Neuronal stem cell (in vitro differentiated cells): ENCODE data around the gene NFYC.

Experiments used
- DNase-seq: peaks from one replicate; pipeline ENCODE4 v3.0.0-alpha.2; 2013; ENCODE audit warnings: low spot score
- H2AFZ ChIP-seq: one replicate; pipeline ENCODE4 v1.6.1; 2013; ENCODE audit warnings: mild to moderate bottlenecking, low read length, inconsistent platforms
- H2AK5ac ChIP-seq: 2 replicates; pipeline ENCODE4 v1.6.1; 2013; ENCODE audit warnings: low read depth, mild to moderate bottlenecking, inconsistent platforms, low read length, moderate library complexity, mixed read lengths
- H2BK120ac ChIP-seq: 2 replicates; pipeline ENCODE4 v1.6.1; 2013; ENCODE audit warnings: low read depth, mild to moderate bottlenecking, inconsistent platforms, low read length, moderate library complexity, mixed read lengths
- H2BK12ac ChIP-seq: one replicate; pipeline ENCODE4 v1.6.1; 2013; ENCODE audit warnings: low read length, inconsistent platforms
- H2BK15ac ChIP-seq: 2 replicates; pipeline ENCODE4 v1.6.1; 2013; ENCODE audit warnings: mild to moderate bottlenecking, low read length, inconsistent platforms, mixed read lengths
- H2BK5ac ChIP-seq: one replicate; pipeline ENCODE4 v1.6.1; 2013; ENCODE audit warnings: inconsistent platforms, mild to moderate bottlenecking, low read length, moderate library complexity
- H3K14ac ChIP-seq: one replicate; pipeline ENCODE4 v1.6.1; 2013; ENCODE audit warnings: low read length, inconsistent platforms
- H3K18ac ChIP-seq: 2 replicates; pipeline ENCODE4 v1.6.1; 2013; ENCODE audit warnings: low read length, inconsistent platforms
- H3K23ac ChIP-seq: 2 replicates; pipeline ENCODE4 v1.6.1; 2013; ENCODE audit warnings: low read depth, mild to moderate bottlenecking, mixed read lengths, low read length, inconsistent platforms; ENCODE audit not compliant: poor library complexity
- H3K27ac ChIP-seq: replicated peaks from 3 replicates; pipeline ENCODE4 v1.5.1; 2013; ENCODE audit warnings: low read length, inconsistent platforms
- H3K27me3 ChIP-seq, 3 experiments: 2 replicates each; pipeline ENCODE4 v1.6.1; 2013; ENCODE audit warnings: low read length in 3 of 3, mild to moderate bottlenecking in 2 of 3, inconsistent platforms in 1 of 3, low read depth in 1 of 3, mixed read lengths in 1 of 3, moderate library complexity in 1 of 3; ENCODE audit not compliant: control insufficient read depth in 3 of 3, insufficient read depth in 3 of 3
- H3K36me3 ChIP-seq, 2 donors: replicated peaks in 1 of 2; 2 replicates each; pipeline ENCODE4 v1.6.1; 2013; ENCODE audit warnings: low read length in 2 of 2; ENCODE audit not compliant: control insufficient read depth in 2 of 2, insufficient read depth in 2 of 2
- H3K4ac ChIP-seq: 2 replicates; pipeline ENCODE4 v1.6.1; 2013; ENCODE audit warnings: inconsistent platforms, mild to moderate bottlenecking, low read length, moderate library complexity
- H3K4me1 ChIP-seq, 2 donors: 1 replicate in 1 of 2; 2 replicates in 1 of 2; pipeline ENCODE4 v1.6.1; 2013; ENCODE audit warnings: low read length in 2 of 2, low read depth in 1 of 2; ENCODE audit not compliant: control insufficient read depth in 2 of 2, insufficient read depth in 1 of 2
- H3K4me2 ChIP-seq: one replicate; pipeline ENCODE4 v1.6.1; 2013; ENCODE audit warnings: mild to moderate bottlenecking, low read length, inconsistent platforms; ENCODE audit not compliant: insufficient read depth, poor library complexity, severe bottlenecking
- H3K4me3 ChIP-seq, 2 donors: 2 replicates each; pipeline ENCODE4 v1.5.1; 2013; ENCODE audit warnings: low read length in 2 of 2, mild to moderate bottlenecking in 2 of 2, inconsistent platforms in 1 of 2, moderate library complexity in 1 of 2
- H3K79me1 ChIP-seq: one replicate; pipeline ENCODE4 v1.6.1; 2013; ENCODE audit warnings: low read depth, mild to moderate bottlenecking, inconsistent platforms, low read length, moderate library complexity
- H3K9ac ChIP-seq: one replicate; pipeline ENCODE4 v1.6.1; 2013; ENCODE audit warnings: mild to moderate bottlenecking, low read depth, low read length, inconsistent platforms; ENCODE audit not compliant: poor library complexity
- H3K9me3 ChIP-seq, 2 donors: replicated peaks in 1 of 2; 2 replicates each; pipeline versions ENCODE3 to v1.6.1; 2013; ENCODE audit warnings: low read length in 2 of 2, mild to moderate bottlenecking in 2 of 2, inconsistent platforms in 1 of 2, low read depth in 1 of 2, mixed read lengths in 1 of 2, moderate library complexity in 1 of 2; ENCODE audit not compliant: control insufficient read depth in 2 of 2, insufficient read depth in 1 of 2
- H4K8ac ChIP-seq: one replicate; pipeline ENCODE4 v1.6.1; 2013; ENCODE audit warnings: low read depth, mild to moderate bottlenecking, inconsistent platforms, low read length, moderate library complexity
- H4K91ac ChIP-seq: one replicate; pipeline ENCODE4 v1.6.1; 2013; ENCODE audit warnings: low read length, low read depth, mild to moderate bottlenecking, inconsistent platforms; ENCODE audit not compliant: poor library complexity
- WGBS, 2 donors: extraction: QIAGEN DNeasy Blood & Tissue Kit; methylation state at CpG; one replicate each; pipeline ENCODE4 v1.1.7; 2013; ENCODE audit warnings: missing lambda C conversion rate in 2 of 2, mixed read lengths in 1 of 2; ENCODE audit not compliant: insufficient read length in 2 of 2, insufficient replicate concordance in 1 of 2; ENCODE audit errors: extremely low coverage in 2 of 2; 5-methylcytosine and 5-hydroxymethylcytosine counted together

NFYC gene

GRCh38 chr1:40746344-40747090 is 55.0 kb downstream of the NFYC start:
- H3K14ac ChIP-seq = no peak overlapping the region
- H2AFZ ChIP-seq = no peak overlapping the region
- H3K9me3 ChIP-seq = no peaks in the 10 kb centered on the region
- H3K18ac ChIP-seq = no peak overlapping the region
- no peak overlapping the region for H2BK12ac ChIP-seq
- H2AK5ac ChIP-seq = no peak overlapping the region
- WGBS, 2 donors = no CpG with 5 or more reads among the region's 2 CpGs
- H4K8ac ChIP-seq = no peak overlapping the region
- no peak overlapping the region for H4K91ac ChIP-seq
- peaks cover 3% of the 10 kb centered on the region for H3K79me1 ChIP-seq
- no peak overlapping the region for H3K4me3 ChIP-seq
- no peak overlapping the region for H3K4me2 ChIP-seq
- no peak for DNase-seq
- H2BK15ac ChIP-seq = no peak overlapping the region
- no peak overlapping the region for H2BK5ac ChIP-seq
- no peak overlapping the region for H3K9ac ChIP-seq
- no peak overlapping the region for H3K4ac ChIP-seq
- H3K36me3 ChIP-seq = peaks cover 18 to 98% of the 10 kb centered on the region in 2 donors
- H3K27me3 ChIP-seq = no peaks in the 10 kb centered on the region
- H3K4me1 ChIP-seq = no peaks in the 10 kb centered on the region
- no peak overlapping the region for H2BK120ac ChIP-seq
- no peak overlapping the region for H3K23ac ChIP-seq
- H3K27ac ChIP-seq = no peak overlapping the region

DNA sequence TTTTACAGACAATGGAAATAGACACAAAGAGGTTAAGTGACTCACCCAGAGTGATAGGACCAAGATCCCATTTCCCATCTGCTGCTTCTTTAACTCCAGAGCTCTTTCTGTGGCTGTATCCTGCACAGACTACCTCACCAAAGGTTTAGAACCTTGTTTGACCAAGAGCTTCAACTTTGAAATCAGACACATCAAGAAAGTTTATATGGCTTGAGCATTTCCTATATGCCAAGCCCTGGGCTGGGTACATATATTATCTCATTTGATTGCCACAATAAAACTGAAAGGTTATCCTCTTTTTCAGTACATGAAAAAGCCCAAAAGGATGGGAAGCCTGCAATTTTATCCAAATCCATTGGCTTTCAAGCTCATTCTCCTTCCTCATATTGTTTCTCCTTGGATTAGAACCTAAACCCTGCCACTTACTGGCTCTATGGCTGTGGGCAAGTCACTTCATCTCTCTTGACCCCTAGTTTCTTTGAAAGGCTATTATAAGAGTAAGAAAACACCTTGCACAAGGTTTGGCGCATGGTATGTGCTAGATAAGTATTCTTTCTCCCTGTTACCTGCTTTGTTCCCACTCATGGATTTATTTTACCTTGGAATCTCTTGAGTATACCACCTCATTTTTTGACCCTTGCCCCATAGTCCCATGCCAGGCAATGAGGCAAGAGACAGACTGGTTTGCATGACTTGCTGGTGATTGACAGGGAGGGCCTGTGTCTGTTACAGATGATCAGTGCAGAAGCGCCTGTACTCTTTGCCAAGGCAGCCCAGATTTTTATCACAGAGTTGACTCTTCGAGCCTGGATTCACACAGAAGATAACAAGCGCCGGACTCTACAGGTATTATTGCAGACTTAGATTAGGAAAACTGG is 57.6 kb downstream of the NFYC start:
- no peaks in the 10 kb centered on the region for H3K27me3 ChIP-seq
- H3K9ac ChIP-seq = no peak overlapping the region
- no peak overlapping the region for H2BK12ac ChIP-seq
- H3K18ac ChIP-seq = no peak overlapping the region
- H3K27ac ChIP-seq = no peak overlapping the region
- H3K23ac ChIP-seq = no peak overlapping the region
- DNase-seq = no peak
- WGBS, 2 donors = no CpG with 5 or more reads among the region's 5 CpGs
- no peak overlapping the region for H3K4me2 ChIP-seq
- H4K91ac ChIP-seq = no peak overlapping the region
- no peak overlapping the region for H2BK120ac ChIP-seq
- H3K36me3 ChIP-seq = peaks cover 23 to 98% of the 10 kb centered on the region in 2 donors
- H3K79me1 ChIP-seq = no peaks in the 10 kb centered on the region
- H2BK15ac ChIP-seq = no peak overlapping the region
- H2AFZ ChIP-seq = no peak overlapping the region
- no peak overlapping the region for H3K14ac ChIP-seq
- no peak overlapping the region for H2AK5ac ChIP-seq
- no peak overlapping the region for H3K4ac ChIP-seq
- H3K9me3 ChIP-seq = no peaks in the 10 kb centered on the region
- H4K8ac ChIP-seq = no peak overlapping the region
- H3K4me3 ChIP-seq = no peak overlapping the region
- no peaks in the 10 kb centered on the region for H3K4me1 ChIP-seq
- H2BK5ac ChIP-seq = no peak overlapping the region

DNA sequence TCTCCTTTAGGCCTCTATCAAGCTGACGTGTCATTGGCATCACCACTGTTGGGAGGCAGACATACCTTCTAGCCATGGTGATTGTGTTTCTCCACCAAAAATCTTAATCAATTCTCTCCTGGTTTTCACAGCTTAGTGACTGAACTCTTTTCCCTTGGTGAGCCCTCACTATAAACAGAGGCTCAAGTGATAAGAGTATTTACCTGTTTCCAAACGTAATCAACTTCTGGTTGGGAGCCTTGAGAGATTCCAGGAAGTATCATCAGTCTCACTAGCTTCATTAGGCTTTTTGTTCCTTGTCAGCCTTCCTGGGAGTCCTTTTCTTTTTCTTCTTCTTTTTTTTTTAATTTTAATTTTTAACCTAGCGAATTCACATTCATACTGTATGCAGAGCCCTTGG is 58.3 kb downstream of the NFYC start:
- H2BK15ac ChIP-seq = no peak overlapping the region
- no peak overlapping the region for H3K18ac ChIP-seq
- no peak overlapping the region for H3K14ac ChIP-seq
- no peak overlapping the region for H2AFZ ChIP-seq
- H3K36me3 ChIP-seq = peaks cover 27 to 98% of the 10 kb centered on the region in 2 donors
- H3K4me3 ChIP-seq = no peak overlapping the region
- no peak overlapping the region for H3K4ac ChIP-seq
- WGBS, 2 donors = no CpG with 5 or more reads among the region's 3 CpGs
- H3K23ac ChIP-seq = no peak overlapping the region
- H3K9me3 ChIP-seq = no peaks in the 10 kb centered on the region
- H3K79me1 ChIP-seq = no peaks in the 10 kb centered on the region
- no peaks in the 10 kb centered on the region for H3K4me1 ChIP-seq
- no peak overlapping the region for H2BK120ac ChIP-seq
- no peak overlapping the region for H2BK12ac ChIP-seq
- no peak overlapping the region for H3K9ac ChIP-seq
- H3K27ac ChIP-seq = no peak overlapping the region
- H3K27me3 ChIP-seq = no peaks in the 10 kb centered on the region
- no peak for DNase-seq
- no peak overlapping the region for H2BK5ac ChIP-seq
- H3K4me2 ChIP-seq = no peak overlapping the region
- H4K91ac ChIP-seq = no peak overlapping the region
- no peak overlapping the region for H4K8ac ChIP-seq
- no peak overlapping the region for H2AK5ac ChIP-seq

GRCh38 chr1:40750451-40750908 is 59.0 kb downstream of the NFYC start:
- H3K79me1 ChIP-seq = no peaks in the 10 kb centered on the region
- H2BK12ac ChIP-seq = no peak overlapping the region
- H3K4me1 ChIP-seq = no peaks in the 10 kb centered on the region
- H2AK5ac ChIP-seq = no peak overlapping the region
- H3K27ac ChIP-seq = no peak overlapping the region
- H3K4me3 ChIP-seq = no peak overlapping the region
- no peak overlapping the region for H3K9ac ChIP-seq
- no peak overlapping the region for H3K4ac ChIP-seq
- no peak overlapping the region for H4K91ac ChIP-seq
- DNase-seq = no peak
- H3K14ac ChIP-seq = no peak overlapping the region
- H2BK5ac ChIP-seq = no peak overlapping the region
- H3K9me3 ChIP-seq = no peaks in the 10 kb centered on the region
- H3K4me2 ChIP-seq = no peak overlapping the region
- no peak overlapping the region for H3K23ac ChIP-seq
- H3K27me3 ChIP-seq = no peaks in the 10 kb centered on the region
- no peak overlapping the region for H3K18ac ChIP-seq
- no peak overlapping the region for H2BK120ac ChIP-seq
- no peak overlapping the region for H4K8ac ChIP-seq
- WGBS, 2 donors = no CpG with 5 or more reads among the region's 2 CpGs
- no peak overlapping the region for H2AFZ ChIP-seq
- no peak overlapping the region for H2BK15ac ChIP-seq
- peaks cover 33 to 98% of the 10 kb centered on the region in 2 donors for H3K36me3 ChIP-seq
